Chondrocyte (in vitro differentiated cells): Measurements from ENCODE around the gene FES. TPM values are rescaled to one million over a fixed set of nuclear protein-coding genes. Genes with fewer than 3 reads are reported as not detected.
A peak's percentile ranks its signal among the peaks of the same experiment; 100 is the strongest.

Source experiments
- DNase-seq: peaks from one replicate; pipeline ENCODE4 v3.0.0; 2021; ENCODE audit warnings: mixed read lengths, low spot score
- H3K27ac Mint-ChIP-seq: one replicate; pipeline ENCODE4 v1.8.0; 2021; ENCODE audit warnings: mild to moderate bottlenecking, moderate library complexity, mixed read lengths; ENCODE audit not compliant: unreplicated experiment
- H3K27me3 Mint-ChIP-seq: 2 replicates; pipeline ENCODE4 v1.8.0; 2021; ENCODE audit warnings: low read depth, mixed read lengths
- H3K36me3 Mint-ChIP-seq: 2 replicates; pipeline ENCODE4 v1.8.0; 2021; ENCODE audit warnings: low read depth, mixed read lengths
- H3K4me1 Mint-ChIP-seq: 2 replicates; pipeline ENCODE4 v1.8.0; 2021; ENCODE audit warnings: low read depth, mild to moderate bottlenecking, mixed read lengths
- H3K4me3 Mint-ChIP-seq: one replicate; pipeline ENCODE4 v1.8.0; 2021; ENCODE audit warnings: mild to moderate bottlenecking, moderate library complexity, mixed read lengths; ENCODE audit not compliant: unreplicated experiment
- H3K9me3 Mint-ChIP-seq: 2 replicates; pipeline ENCODE4 v1.8.0; 2021; ENCODE audit warnings: low read depth, mixed read lengths
- total RNA-seq: library from RNA; stranded (reverse); gene quantifications from 3 replicates; pipeline ENCODE4 v1.2.1, GENCODE V29; 2021
- TF ChIP-seq, protein P1 (sequence below): fragments of 200-600 bp; sonication (generic); IDR thresholded peaks from 2 replicates; pipeline ENCODE4 v1.5.0; 2021; ENCODE audit warnings: antibody characterized with exemption, mild to moderate bottlenecking, moderate library complexity

FES gene
- total RNA-seq, 1 donor from 2014 or later: 2.4 TPM

DNA sequence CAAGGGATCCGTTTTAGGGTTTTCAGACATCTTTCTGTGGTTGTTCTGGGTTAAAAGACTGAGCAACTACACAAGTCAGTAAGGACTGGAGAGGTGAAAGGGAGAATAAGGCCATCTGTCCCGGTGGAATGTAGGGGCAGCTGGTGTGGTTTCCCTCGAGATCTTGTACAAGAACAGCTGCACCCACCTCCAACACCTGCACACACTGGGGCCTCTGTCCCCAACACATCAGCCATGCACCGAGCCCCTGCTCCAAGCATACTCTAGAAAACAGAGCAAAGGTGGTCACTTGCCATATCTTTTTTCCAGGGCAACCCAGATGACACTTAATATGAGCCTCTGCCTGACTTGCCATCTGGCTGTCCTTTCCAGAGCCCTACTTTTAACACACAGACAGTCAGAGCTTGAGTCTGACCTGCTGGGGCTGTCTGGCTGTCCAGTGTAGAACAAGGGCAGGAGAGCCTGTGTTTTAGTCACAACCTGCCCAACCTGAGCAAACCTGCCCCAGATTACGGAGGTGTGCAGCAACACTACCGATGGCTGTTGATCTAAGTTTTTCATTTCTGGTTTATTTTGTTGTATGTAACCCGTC, 31.0 kb downstream of the FES start:
- Mint-ChIP-seq H3K4me3 (no peak overlapping the region), H3K4me1 (peaks cover 10% of the 10 kb centered on the region), H3K36me3 (peaks cover 43% of the 10 kb centered on the region), H3K9me3 (no peaks in the 10 kb centered on the region), H3K27ac (peak overlapping the region; percentile 90), H3K27me3 (no peaks in the 10 kb centered on the region)
- TF ChIP-seq, protein P1, sequence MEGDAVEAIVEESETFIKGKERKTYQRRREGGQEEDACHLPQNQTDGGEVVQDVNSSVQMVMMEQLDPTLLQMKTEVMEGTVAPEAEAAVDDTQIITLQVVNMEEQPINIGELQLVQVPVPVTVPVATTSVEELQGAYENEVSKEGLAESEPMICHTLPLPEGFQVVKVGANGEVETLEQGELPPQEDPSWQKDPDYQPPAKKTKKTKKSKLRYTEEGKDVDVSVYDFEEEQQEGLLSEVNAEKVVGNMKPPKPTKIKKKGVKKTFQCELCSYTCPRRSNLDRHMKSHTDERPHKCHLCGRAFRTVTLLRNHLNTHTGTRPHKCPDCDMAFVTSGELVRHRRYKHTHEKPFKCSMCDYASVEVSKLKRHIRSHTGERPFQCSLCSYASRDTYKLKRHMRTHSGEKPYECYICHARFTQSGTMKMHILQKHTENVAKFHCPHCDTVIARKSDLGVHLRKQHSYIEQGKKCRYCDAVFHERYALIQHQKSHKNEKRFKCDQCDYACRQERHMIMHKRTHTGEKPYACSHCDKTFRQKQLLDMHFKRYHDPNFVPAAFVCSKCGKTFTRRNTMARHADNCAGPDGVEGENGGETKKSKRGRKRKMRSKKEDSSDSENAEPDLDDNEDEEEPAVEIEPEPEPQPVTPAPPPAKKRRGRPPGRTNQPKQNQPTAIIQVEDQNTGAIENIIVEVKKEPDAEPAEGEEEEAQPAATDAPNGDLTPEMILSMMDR: no peak
- no peak for DNase-seq

DNA sequence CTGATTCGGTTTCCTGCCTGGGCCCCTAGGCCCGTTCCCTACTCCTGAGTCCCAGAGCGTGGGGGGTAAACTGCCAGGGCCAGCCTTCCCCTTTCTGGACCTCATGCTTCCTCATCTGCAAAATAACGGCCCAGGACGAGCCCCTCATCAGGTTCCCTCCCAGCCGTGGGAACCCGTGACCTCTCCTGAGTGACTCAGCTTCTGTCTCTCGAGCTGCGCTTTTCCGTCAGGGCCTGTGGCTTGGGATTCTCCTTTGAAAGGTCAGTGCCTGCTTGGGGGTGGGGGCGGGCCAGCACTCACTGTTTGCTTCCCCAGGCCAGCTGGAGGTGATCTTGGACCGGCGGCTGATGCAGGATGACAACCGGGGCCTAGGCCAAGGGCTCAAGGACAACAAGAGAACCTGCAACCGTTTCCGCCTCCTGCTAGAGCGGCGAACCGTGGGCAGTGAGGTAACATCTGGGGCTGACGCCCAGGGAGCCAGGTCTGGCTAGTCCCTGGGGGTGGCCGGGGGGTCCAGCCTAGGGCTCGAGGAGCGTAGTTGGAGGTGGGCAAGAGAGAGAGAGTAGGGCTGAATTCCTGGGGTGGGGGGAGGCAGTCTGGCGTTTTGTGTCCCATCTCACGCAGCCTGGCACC, 31.6 kb downstream of the FES start:
- no peak for DNase-seq
- H3K36me3 Mint-ChIP-seq: peaks cover 42% of the 10 kb centered on the region

DNA sequence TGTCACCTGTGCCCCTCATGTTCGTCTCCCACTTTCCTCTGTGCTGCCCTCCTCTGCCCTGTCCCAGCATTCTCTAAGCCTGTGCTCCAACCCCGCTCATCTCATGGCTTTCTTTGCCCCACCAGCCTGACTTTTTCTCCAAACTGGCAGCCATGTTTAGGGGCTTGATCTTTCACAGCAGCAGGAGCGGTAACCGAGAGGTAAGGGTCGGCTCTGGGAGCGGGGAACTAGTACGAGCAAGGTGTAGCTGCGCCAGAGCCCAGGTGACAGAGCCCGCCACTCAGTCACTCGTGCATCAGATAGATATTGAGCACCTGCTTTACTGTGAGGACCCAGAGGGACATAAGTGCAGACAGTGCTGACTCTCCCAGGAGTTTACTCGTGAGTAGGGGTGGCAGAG, 32.2 kb downstream of the FES start:
- TF ChIP-seq, protein P1: no peak
- Mint-ChIP-seq H3K4me1 (peaks cover 10% of the 10 kb centered on the region), H3K27me3 (no peaks in the 10 kb centered on the region), H3K4me3 (no peak overlapping the region), H3K27ac (no peak overlapping the region), H3K36me3 (peaks cover 43% of the 10 kb centered on the region), H3K9me3 (no peaks in the 10 kb centered on the region)
- no peak for DNase-seq

More for the DNA sequence above, 31.6 kb downstream of the FES start:
- H3K27ac Mint-ChIP-seq: peak overlapping the region; percentile 90
- no peaks in the 10 kb centered on the region for H3K9me3 Mint-ChIP-seq
- no peaks in the 10 kb centered on the region for H3K27me3 Mint-ChIP-seq
- TF ChIP-seq, protein P1: no peak
- H3K4me3 Mint-ChIP-seq: no peak overlapping the region
- peaks cover 10% of the 10 kb centered on the region for H3K4me1 Mint-ChIP-seq

DNA sequence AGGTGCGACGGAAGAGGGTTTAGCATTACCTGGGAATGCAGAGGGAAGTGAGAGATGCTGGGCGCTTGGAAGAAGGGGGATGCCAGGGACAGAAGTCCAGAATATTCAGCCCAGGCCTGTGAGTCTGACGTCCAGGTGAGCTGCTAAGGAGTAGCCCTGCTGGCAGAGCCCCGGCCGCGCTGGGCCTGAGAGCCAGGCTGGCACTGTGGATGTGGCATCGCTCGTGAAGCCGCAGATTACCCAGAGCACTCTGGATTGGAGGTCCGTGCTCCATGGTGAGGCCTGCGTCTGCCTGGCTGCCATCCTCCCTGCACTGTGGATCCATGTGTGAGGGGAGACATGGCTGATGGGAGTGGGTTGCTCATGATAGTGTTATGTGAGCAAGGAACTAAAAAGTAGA, 33.3 kb downstream of the FES start:
- TF ChIP-seq, protein P1: no peak
- Mint-ChIP-seq H3K27me3 (no peaks in the 10 kb centered on the region), H3K4me3 (no peak overlapping the region), H3K9me3 (no peaks in the 10 kb centered on the region), H3K36me3 (peaks cover 42% of the 10 kb centered on the region), H3K4me1 (peaks cover 10% of the 10 kb centered on the region), H3K27ac (no peak overlapping the region)
- no peak for DNase-seq

DNA sequence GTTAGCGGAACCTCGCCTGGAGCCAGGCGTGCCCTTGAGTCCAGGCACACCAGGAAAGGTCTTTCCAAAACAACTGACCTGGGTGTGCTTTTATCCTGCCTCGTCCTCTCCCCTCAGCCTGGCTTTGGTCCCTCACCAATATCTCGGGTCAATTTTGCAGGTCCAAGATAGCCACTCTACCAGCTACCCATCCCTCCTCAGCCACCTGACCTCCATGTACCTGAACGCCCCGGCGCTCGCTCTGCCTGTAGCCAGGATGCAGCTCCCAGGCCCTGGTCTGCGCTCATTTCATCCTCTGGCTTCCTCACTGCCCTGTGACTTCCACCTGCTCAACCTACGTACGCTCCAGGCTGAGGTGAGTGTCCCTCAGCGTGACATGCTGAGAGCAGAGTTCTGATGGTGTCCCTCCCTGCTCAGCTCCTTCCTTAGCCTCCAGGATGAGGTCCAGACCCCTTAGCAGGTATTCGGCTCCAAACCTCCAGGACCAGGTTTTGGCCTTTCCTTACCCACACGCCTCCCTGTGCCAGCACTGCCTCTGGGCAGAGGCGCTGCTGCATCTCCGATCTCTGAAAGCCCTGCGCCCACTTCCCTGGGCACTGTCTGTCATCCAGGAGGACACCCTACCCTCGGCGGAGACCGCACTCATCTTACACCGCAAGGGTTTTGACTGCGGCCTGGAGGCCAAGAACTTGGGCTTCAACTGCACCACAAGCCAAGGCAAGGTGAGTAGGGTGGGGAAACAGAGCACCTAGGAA, 33.9 kb downstream of the FES start:
- no peak for DNase-seq
- Mint-ChIP-seq H3K27me3 (no peaks in the 10 kb centered on the region), H3K4me1 (peaks cover 10% of the 10 kb centered on the region), H3K36me3 (peaks cover 36% of the 10 kb centered on the region), H3K4me3 (no peak overlapping the region), H3K27ac (no peak overlapping the region), H3K9me3 (no peaks in the 10 kb centered on the region)
- TF ChIP-seq, protein P1: no peak
